HL-60 (cell line): ENCODE measurements around the gene PRKAR1B.

Experiments used
- DNase-seq, 2 experiments: peaks; one replicate each; pipeline ENCODE4 v3.0.0-alpha.2; 2010 to 2020; ENCODE audit warnings: low read depth in 1 of 2, low spot score in 1 of 2
- H3K27ac ChIP-seq: fragments of 250-450 bp; sonication (Bioruptor Pico); replicated peaks from 2 replicates; pipeline ENCODE4 v1.5.1; 2020; ENCODE audit warnings: mild to moderate bottlenecking, moderate library complexity
- H3K27me3 ChIP-seq: fragments of 250-450 bp; sonication (Bioruptor Pico); 2 replicates; pipeline ENCODE4 v1.5.1; 2021; ENCODE audit warnings: mild to moderate bottlenecking, moderate library complexity; ENCODE audit not compliant: insufficient read depth, poor library complexity, severe bottlenecking
- H3K4me3 ChIP-seq: replicated peaks from 2 replicates; pipeline ENCODE4 v1.5.1; 2011; ENCODE audit warnings: mild to moderate bottlenecking, control low read depth, low read length; ENCODE audit not compliant: insufficient read depth
- CTCF ChIP-seq: IDR thresholded peaks from one replicate; pipeline ENCODE4 v1.5.1; 2011; ENCODE audit warnings: low read length, control low read depth, inconsistent platforms; ENCODE audit not compliant: insufficient read depth
- GABPA ChIP-seq: IDR thresholded peaks from 2 replicates; pipeline ENCODE4 v1.6.1; 2012; ENCODE audit warnings: low read depth
- POLR2AphosphoS5 ChIP-seq: IDR thresholded peaks from 2 replicates; pipeline ENCODE4 v1.6.1; 2012; ENCODE audit warnings: low read depth
- REST ChIP-seq: IDR thresholded peaks from 2 replicates; pipeline ENCODE4 v1.6.1; 2012; ENCODE audit warnings: low read depth; ENCODE audit not compliant: insufficient replicate concordance
- SPI1 ChIP-seq: IDR thresholded peaks from 2 replicates; pipeline ENCODE4 v1.6.1; 2012; ENCODE audit warnings: low read depth, mild to moderate bottlenecking, borderline replicate concordance

Gene PRKAR1B

GRCh38 chr7:707296-708000 is 19.6 kb downstream of the PRKAR1B start:
- no peak overlapping the region for H3K27ac ChIP-seq
- TF ChIP-seq GABPA (no peak), REST (no peak), CTCF (no peak), POLR2AphosphoS5 (no peak), SPI1 (no peak)
- no peaks in the 10 kb centered on the region for H3K27me3 ChIP-seq
- no peak for DNase-seq
- H3K4me3 ChIP-seq = no peak overlapping the region

GRCh38 chr7:706721-707120 is 20.4 kb downstream of the PRKAR1B start:
- H3K4me3 ChIP-seq = no peak overlapping the region
- DNase-seq = no peak
- no peaks in the 10 kb centered on the region for H3K27me3 ChIP-seq
- no peak overlapping the region for H3K27ac ChIP-seq
- TF ChIP-seq REST = no peak
- TF ChIP-seq GABPA = no peak
- TF ChIP-seq CTCF = no peak
- no peak for TF ChIP-seq POLR2AphosphoS5
- TF ChIP-seq SPI1 = no peak

- no peak for TF ChIP-seq REST
- no peak for TF ChIP-seq POLR2AphosphoS5
- TF ChIP-seq SPI1 = no peak
- no peak for TF ChIP-seq GABPA
- no peak for TF ChIP-seq CTCF
- DNase-seq = no peak
Observed at GRCh38 chr7:703049-703448, 24.0 kb downstream of the PRKAR1B start.

More at GRCh38 chr7:703049-703448, 24.0 kb downstream of the PRKAR1B start:
- H3K27ac ChIP-seq = no peak overlapping the region
- H3K27me3 ChIP-seq = no peaks in the 10 kb centered on the region
- H3K4me3 ChIP-seq = no peak overlapping the region
